NCI-H748 (cell line): Measurements from ENCODE around the gene G3BP2.

ENCODE experiments used
- DNase-seq: peaks from one replicate; lab custom pipeline; 2025; ENCODE audit not compliant: unreplicated experiment; lab: John Stamatoyannopoulos, UW

G3BP2 gene

GRCh38 chr4:75644095-75644494 is 29.1 kb downstream of the G3BP2 start:
- DNase-seq = no peak

- DNase-seq = no peak
These were observed 29.6 kb downstream of the G3BP2 start for GRCh38 chr4:75643651-75644050.

GRCh38 chr4:75639124-75639695 is 34.0 kb downstream of the G3BP2 start:
- DNase-seq = no peak

- DNase-seq = no peak
These were observed 35.4 kb downstream of the G3BP2 start for GRCh38 chr4:75637827-75638226.

GRCh38 chr4:75637176-75637575 is 36.0 kb downstream of the G3BP2 start:
- no peak for DNase-seq

GRCh38 chr4:75634951-75635350 is 38.3 kb downstream of the G3BP2 start:
- no peak for DNase-seq

- DNase-seq = no peak
These were observed 38.9 kb downstream of the G3BP2 start for GRCh38 chr4:75634281-75634680.

- no peak for DNase-seq
These were observed 39.4 kb downstream of the G3BP2 start for GRCh38 chr4:75633846-75634245.

GRCh38 chr4:75630937-75631329 is 42.3 kb downstream of the G3BP2 start:
- DNase-seq = no peak

- DNase-seq = peak; percentile 93
These were observed 42.9 kb downstream of the G3BP2 start, which contains the start of gene CDKL2 for GRCh38 chr4:75630174-75630936. TSS of gene CDKL2 (minus strand) at chr4:75630528. CDS start at chr4:75625988, 4,540 bp downstream.

GRCh38 chr4:75629239-75629638 is 44.0 kb downstream of the G3BP2 start:
- DNase-seq = no peak

- DNase-seq = no peak
These were observed 50.2 kb downstream of the G3BP2 start for GRCh38 chr4:75623026-75623425.

- no peak for DNase-seq
These were observed 51.5 kb downstream of the G3BP2 start for GRCh38 chr4:75621715-75622114.

GRCh38 chr4:75612306-75612705 is 60.9 kb downstream of the G3BP2 start:
- DNase-seq = no peak

- DNase-seq = no peak
These were observed 67.3 kb downstream of the G3BP2 start for GRCh38 chr4:75605928-75606327.

- DNase-seq = no peak
These were observed 73.6 kb downstream of the G3BP2 start for GRCh38 chr4:75599647-75600046.

- DNase-seq = no peak
These were observed 74.8 kb downstream of the G3BP2 start for GRCh38 chr4:75598390-75598789.

GRCh38 chr4:75596061-75596460 is 77.2 kb downstream of the G3BP2 start:
- DNase-seq = no peak

GRCh38 chr4:75593393-75593792 is 79.8 kb downstream of the G3BP2 start:
- DNase-seq = no peak
